Karpas-422 (cell line): ENCODE measurements around the gene TMEM37. TPM values are rescaled to one million over a fixed set of nuclear protein-coding genes. Genes with fewer than 3 reads are reported as not detected.

Source experiments
- DNase-seq: peaks from one replicate; pipeline ENCODE4 v3.0.0-alpha.2; 2015
- H2AFZ ChIP-seq: fragments of 200-600 bp; sonication (generic); 2 replicates; pipeline ENCODE4 v1.6.1; 2014; ENCODE audit warnings: antibody characterized with exemption, low read length, mixed read lengths
- H3K27ac ChIP-seq: fragments of 200-600 bp; sonication (generic); 2 replicates; pipeline ENCODE4 v1.5.1; 2014; ENCODE audit warnings: mild to moderate bottlenecking, low read length, moderate library complexity
- H3K27me3 ChIP-seq: fragments of 200-600 bp; sonication (generic); 2 replicates; pipeline ENCODE4 v1.6.1; 2014; ENCODE audit warnings: low read length, mixed read lengths
- H3K36me3 ChIP-seq: fragments of 200-600 bp; sonication (generic); 2 replicates; pipeline ENCODE4 v1.6.1; 2014; ENCODE audit warnings: low read length, mixed read lengths; ENCODE audit not compliant: insufficient read depth
- H3K4me1 ChIP-seq: fragments of 200-600 bp; sonication (generic); 2 replicates; pipeline ENCODE4 v1.6.1; 2014; ENCODE audit warnings: mild to moderate bottlenecking, low read length, mixed read lengths
- H3K4me2 ChIP-seq: fragments of 200-600 bp; sonication (generic); 2 replicates; pipeline ENCODE4 v1.6.1; 2014; ENCODE audit warnings: low read length, low read depth, mild to moderate bottlenecking; ENCODE audit not compliant: poor library complexity, severe bottlenecking
- H3K4me3 ChIP-seq: fragments of 200-600 bp; sonication (generic); 2 replicates; pipeline ENCODE4 v1.5.1; 2014; ENCODE audit warnings: mild to moderate bottlenecking, antibody characterized with exemption, low read length, mixed read lengths
- H3K79me2 ChIP-seq: fragments of 200-600 bp; sonication (generic); 2 replicates; pipeline ENCODE4 v1.6.1; 2014; ENCODE audit warnings: mild to moderate bottlenecking, low read length, mixed read lengths
- H3K9ac ChIP-seq: fragments of 200-600 bp; sonication (generic); 2 replicates; pipeline ENCODE4 v1.6.0; 2014; ENCODE audit warnings: low read length
- H3K9me2 ChIP-seq: fragments of 200-600 bp; sonication (generic), shearing (Covaris generic); replicated peaks from 2 replicates; pipeline ENCODE4 v1.6.0; 2014; ENCODE audit warnings: mild to moderate bottlenecking, low read length, moderate library complexity; ENCODE audit not compliant: insufficient read depth
- H3K9me3 ChIP-seq: fragments of 300-700, 200-600 bp; sonication (generic); 2 replicates; pipeline ENCODE4 v1.6.1; 2014; ENCODE audit warnings: low read length, mixed read lengths
- H4K20me1 ChIP-seq: fragments of 200-600 bp; sonication (generic); 2 replicates; pipeline ENCODE4 v1.6.1; 2014; ENCODE audit warnings: mild to moderate bottlenecking, antibody characterized with exemption, low read length, low read depth; ENCODE audit not compliant: insufficient read depth
- total RNA-seq: library from RNA; depleted of rRNA; stranded (reverse); fragments of >200 nt; shearing (Covaris generic); gene quantifications from 2 replicates; pipeline ENCODE4 v1.2.3, GENCODE V29; 2014; ENCODE audit warnings: low replicate concordance

The TMEM37 gene
- total RNA-seq, 1 experiment from 2014 or later, result not detected

- Histone ChIP-seq H3K4me3 (no peak overlapping the region), H2AFZ (no peak overlapping the region), H4K20me1 (peaks cover 12% of the 10 kb centered on the region; the same call in 1 of the 2 replicates), H3K9ac (no peak overlapping the region), H3K27ac (no peak overlapping the region), H3K79me2 (no peaks in the 10 kb centered on the region), H3K9me3 (no peaks in the 10 kb centered on the region), H3K4me2 (no peak overlapping the region), H3K4me1 (no peaks in the 10 kb centered on the region), H3K36me3 (no peaks in the 10 kb centered on the region), H3K27me3 (no peaks in the 10 kb centered on the region), H3K9me2 (no peaks in the 10 kb centered on the region)
- no peak for DNase-seq
These were observed 42.9 kb downstream of the TMEM37 start for GRCh38 chr2:119474371-119475224.

DNA sequence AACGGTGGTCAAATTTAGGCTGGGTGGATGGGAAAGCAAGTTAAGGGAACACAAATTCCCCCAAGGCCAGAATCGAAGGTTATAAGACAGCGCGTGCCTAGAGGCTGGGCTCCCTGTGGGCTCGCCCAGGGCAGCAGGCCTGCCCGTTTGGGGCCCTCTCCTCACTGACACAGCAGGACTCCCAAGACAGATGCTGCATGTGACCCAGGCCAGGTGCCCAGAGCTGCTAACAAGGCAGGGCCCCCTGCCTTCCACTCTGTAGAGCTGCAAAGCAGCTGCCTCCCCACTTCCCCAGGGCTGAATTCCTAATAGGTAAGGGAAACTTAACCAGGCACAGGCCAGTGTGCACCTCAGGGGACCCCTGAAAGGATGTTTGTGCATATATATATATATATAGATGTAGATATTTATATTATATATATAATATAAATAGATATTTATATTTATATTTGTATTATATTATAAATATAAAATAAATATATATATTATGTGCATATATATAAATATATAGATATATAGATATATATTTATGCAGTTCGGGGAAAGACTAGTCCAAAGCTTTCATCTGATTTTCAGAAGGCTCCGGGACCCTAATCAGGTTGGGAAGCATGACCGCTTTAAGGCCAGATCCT lies 43.7 kb downstream of the TMEM37 start:
- H3K9ac ChIP-seq, result no peak overlapping the region
- H4K20me1 ChIP-seq, result peaks cover 12% of the 10 kb centered on the region; the same call in 1 of the 2 replicates
- H3K36me3 ChIP-seq, result no peaks in the 10 kb centered on the region
- H3K4me3 ChIP-seq, result no peak overlapping the region
- H2AFZ ChIP-seq, result no peak overlapping the region
- no peaks in the 10 kb centered on the region for H3K79me2 ChIP-seq
- H3K27ac ChIP-seq, result no peak overlapping the region
- no peaks in the 10 kb centered on the region for H3K9me3 ChIP-seq
- peak; percentile 55 for DNase-seq
- no peak overlapping the region for H3K4me2 ChIP-seq
- no peaks in the 10 kb centered on the region for H3K27me3 ChIP-seq
- no peaks in the 10 kb centered on the region for H3K9me2 ChIP-seq
- H3K4me1 ChIP-seq, result no peaks in the 10 kb centered on the region

- H3K79me2 ChIP-seq, result no peaks in the 10 kb centered on the region
- H3K9me2 ChIP-seq, result no peaks in the 10 kb centered on the region
- no peaks in the 10 kb centered on the region for H3K36me3 ChIP-seq
- no peaks in the 10 kb centered on the region for H3K4me1 ChIP-seq
- no peak for DNase-seq
- no peak overlapping the region for H3K27ac ChIP-seq
- peaks cover 12% of the 10 kb centered on the region; the same call in 1 of the 2 replicates for H4K20me1 ChIP-seq
- no peak overlapping the region for H3K4me3 ChIP-seq
- H3K27me3 ChIP-seq, result no peaks in the 10 kb centered on the region
- H3K4me2 ChIP-seq, result no peak overlapping the region
- no peaks in the 10 kb centered on the region for H3K9me3 ChIP-seq
- no peak overlapping the region for H2AFZ ChIP-seq
- H3K9ac ChIP-seq, result no peak overlapping the region
These were observed 44.2 kb downstream of the TMEM37 start for GRCh38 chr2:119475857-119476244.

DNA sequence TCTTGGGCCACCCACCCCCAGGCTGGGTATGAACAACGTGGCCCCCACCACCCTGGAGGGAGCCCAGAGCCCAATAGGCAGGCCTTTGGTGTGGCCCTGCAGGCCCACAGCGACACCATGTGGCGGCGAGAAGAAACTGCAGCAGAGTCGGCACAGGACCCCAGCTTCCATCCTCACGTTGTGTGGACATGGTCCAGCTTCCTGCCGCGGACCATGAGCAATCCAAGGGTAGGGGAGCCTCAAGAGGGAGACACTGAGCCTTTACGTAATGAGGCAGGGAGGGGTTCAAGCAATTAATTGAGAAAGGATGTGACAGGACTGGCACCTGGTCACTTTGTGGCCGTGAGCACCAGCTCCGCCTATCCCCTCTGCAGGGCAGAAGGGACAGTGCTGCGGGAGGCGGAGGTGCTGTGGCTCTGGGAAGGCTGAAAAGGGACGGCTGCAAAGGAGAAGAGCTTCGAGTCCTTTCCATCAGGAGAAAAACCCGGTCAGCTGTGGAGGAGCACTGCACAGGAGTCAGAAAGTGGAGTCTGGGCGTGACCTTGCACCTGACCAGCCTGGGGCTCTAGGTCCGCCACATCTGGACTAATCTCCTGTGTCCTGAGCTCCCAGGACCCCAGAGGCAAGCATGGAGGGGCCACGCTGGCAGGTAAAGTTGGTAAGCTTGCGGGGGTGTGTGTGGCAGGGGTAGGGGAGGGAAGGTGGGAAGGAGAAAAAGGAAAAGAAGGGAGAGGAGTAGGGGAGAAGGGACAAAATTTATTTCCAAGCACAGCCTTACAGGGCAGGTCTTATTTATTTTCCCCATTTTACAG lies 44.9 kb downstream of the TMEM37 start:
- peaks cover 12% of the 10 kb centered on the region; the same call in 1 of the 2 replicates for H4K20me1 ChIP-seq
- no peaks in the 10 kb centered on the region for H3K79me2 ChIP-seq
- H3K4me2 ChIP-seq, result no peak overlapping the region
- H3K4me3 ChIP-seq, result no peak overlapping the region
- H3K4me1 ChIP-seq, result no peaks in the 10 kb centered on the region
- H3K9me2 ChIP-seq, result no peaks in the 10 kb centered on the region
- H3K9ac ChIP-seq, result no peak overlapping the region
- DNase-seq, result peak; percentile 83
- H3K36me3 ChIP-seq, result no peaks in the 10 kb centered on the region
- H3K27ac ChIP-seq, result no peak overlapping the region
- no peaks in the 10 kb centered on the region for H3K27me3 ChIP-seq
- H2AFZ ChIP-seq, result no peak overlapping the region
- H3K9me3 ChIP-seq, result no peaks in the 10 kb centered on the region

DNA sequence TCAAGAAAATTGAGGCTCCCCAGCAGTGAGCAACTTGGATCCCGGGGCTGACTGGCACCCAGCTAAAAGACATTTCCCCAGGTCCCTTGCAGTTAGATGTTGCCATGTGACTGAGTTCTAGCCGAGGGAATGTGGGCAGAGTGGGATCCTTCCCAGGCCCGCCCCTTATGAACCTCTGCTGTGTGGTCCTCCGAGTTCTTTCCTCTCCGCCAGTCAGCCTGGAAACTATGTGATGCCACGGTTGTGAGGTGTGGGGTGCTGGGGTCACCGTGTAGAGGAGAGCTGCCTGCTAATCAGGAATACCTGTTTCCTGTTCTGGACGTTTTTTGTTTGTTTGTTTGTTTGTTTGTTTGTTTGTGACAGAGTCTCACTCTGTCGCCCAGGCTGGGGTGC lies 45.5 kb downstream of the TMEM37 start:
- Histone ChIP-seq H3K9me3 (no peaks in the 10 kb centered on the region), H3K4me1 (no peaks in the 10 kb centered on the region), H4K20me1 (peaks cover 12% of the 10 kb centered on the region; the same call in 1 of the 2 replicates), H3K27me3 (no peaks in the 10 kb centered on the region), H2AFZ (no peak overlapping the region), H3K36me3 (no peaks in the 10 kb centered on the region), H3K9me2 (no peaks in the 10 kb centered on the region), H3K9ac (no peak overlapping the region), H3K79me2 (no peaks in the 10 kb centered on the region), H3K27ac (no peak overlapping the region), H3K4me2 (no peak overlapping the region), H3K4me3 (no peak overlapping the region)
- no peak for DNase-seq

DNA sequence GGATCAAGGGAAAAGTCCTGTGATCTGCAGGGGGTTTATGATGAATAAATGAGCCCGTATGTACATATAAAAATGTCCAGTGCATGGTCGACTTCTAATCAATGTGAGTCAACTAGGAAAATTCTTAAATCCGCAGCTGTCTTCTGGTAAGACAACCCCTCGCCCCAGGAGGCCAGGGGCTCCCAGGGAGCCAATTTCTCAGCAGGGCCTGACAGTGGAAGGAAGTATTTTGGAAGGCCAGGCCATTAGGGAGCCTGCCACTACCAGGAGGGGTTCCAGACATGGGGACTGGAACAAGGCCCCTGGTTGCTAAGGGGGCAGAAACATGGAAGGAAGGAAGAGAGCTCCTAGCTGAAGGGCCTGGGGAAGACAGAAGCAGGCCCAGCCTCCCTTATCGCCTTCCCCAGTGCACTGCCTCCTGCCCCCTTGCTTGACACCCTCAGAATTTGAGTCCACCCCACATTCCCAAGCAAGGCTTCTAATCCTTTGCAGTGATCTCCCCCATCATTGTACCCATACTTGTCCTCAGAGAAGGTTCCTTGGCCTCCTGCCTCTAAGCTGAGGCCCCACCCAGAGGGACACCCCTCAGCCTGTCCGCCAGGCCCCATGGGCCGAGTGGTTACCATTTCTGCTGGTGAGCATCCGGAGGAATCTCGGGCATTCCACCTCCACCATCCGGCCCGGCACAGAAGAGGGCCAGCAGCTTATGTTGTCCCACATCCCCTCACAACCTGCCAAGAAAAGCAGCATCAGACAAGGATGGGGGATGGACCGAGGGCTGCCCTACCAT lies 46.7 kb downstream of the TMEM37 start:
- Histone ChIP-seq H3K27me3 (no peaks in the 10 kb centered on the region), H4K20me1 (peaks cover 12% of the 10 kb centered on the region; the same call in 1 of the 2 replicates), H3K79me2 (no peaks in the 10 kb centered on the region), H3K4me3 (no peak overlapping the region), H2AFZ (no peak overlapping the region), H3K36me3 (no peaks in the 10 kb centered on the region), H3K4me2 (no peak overlapping the region), H3K9me2 (no peaks in the 10 kb centered on the region), H3K9me3 (no peaks in the 10 kb centered on the region), H3K9ac (no peak overlapping the region), H3K4me1 (no peaks in the 10 kb centered on the region), H3K27ac (no peak overlapping the region)
- no peak for DNase-seq

DNA sequence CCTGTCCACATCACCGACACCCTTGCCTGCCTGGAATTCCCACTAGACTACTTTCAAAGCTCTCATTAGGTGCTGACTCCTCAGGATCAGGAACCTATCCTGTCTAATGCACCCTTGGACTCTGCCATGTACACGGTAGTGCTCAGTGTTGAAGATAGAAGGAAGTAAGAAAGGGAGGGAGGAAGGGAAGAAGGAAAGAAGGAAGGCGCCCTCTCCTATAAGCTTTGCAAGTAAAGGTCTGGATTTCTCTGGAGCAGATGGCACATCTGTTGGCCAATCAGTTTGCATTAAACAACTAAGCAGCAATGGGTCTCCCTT lies 47.3 kb downstream of the TMEM37 start:
- Histone ChIP-seq H4K20me1 (peaks cover 12% of the 10 kb centered on the region; the same call in 1 of the 2 replicates), H3K9me3 (no peaks in the 10 kb centered on the region), H3K27ac (no peak overlapping the region), H3K36me3 (no peaks in the 10 kb centered on the region), H3K4me3 (no peak overlapping the region), H2AFZ (no peak overlapping the region), H3K4me2 (no peak overlapping the region), H3K27me3 (no peaks in the 10 kb centered on the region), H3K4me1 (no peaks in the 10 kb centered on the region), H3K79me2 (no peaks in the 10 kb centered on the region), H3K9me2 (no peaks in the 10 kb centered on the region), H3K9ac (no peak overlapping the region)
- no peak for DNase-seq
